Measurements from ENCODE around the gene COL9A3. TPM values are rescaled to one million over a fixed set of nuclear protein-coding genes. Genes with fewer than 3 reads are reported as not detected.
"Not testable (repeated sequence)": the region's sequence is repeated elsewhere in the genome, so short reads cannot be mapped to it uniquely, and the experiment has no call there.

COL9A3 gene
- total and polyA plus RNA-seq, 2 experiments from 2014 or later: 23.9 to 68.1 TPM

- Histone ChIP-seq H3K79me2 (no peaks in the 10 kb centered on the region), H3K4me3 (no peak overlapping the region), H2AFZ (no peak overlapping the region), H3K27me3 (no peaks in the 10 kb centered on the region), H3K4me1 (ENCODE audit: insufficient read depth) (no peaks in the 10 kb centered on the region), H3K27ac (no peak overlapping the region), H3K36me3 (replicated peaks; ENCODE audit: insufficient read depth, low read depth) (no peaks in the 10 kb centered on the region), H4K20me1 (ENCODE audit: insufficient read depth, poor library complexity, severe bottlenecking) (no peaks in the 10 kb centered on the region), H3K9me2 (replicated peaks; ENCODE audit: insufficient read depth) (no peaks in the 10 kb centered on the region), H3K9me3 (ENCODE audit: low read depth) (no peaks in the 10 kb centered on the region), H3K4me2 (no peak overlapping the region)
- WGBS (ENCODE audit: low lambda C conversion rate, missing lambda C conversion rate): 91% methylated on average over 10 of the region's 10 CpGs
- no peak for TF ChIP-seq CTCF (IDR thresholded peaks at IDR 0.05; ENCODE audit: poor library complexity)
- TF ChIP-seq EZH2phosphoT487 (IDR thresholded peaks at IDR 0.05; ENCODE audit: low read depth, severe bottlenecking, unreplicated experiment): no peak
- TF ChIP-seq EZH2 (IDR thresholded peaks at IDR 0.05; ENCODE audit: borderline replicate concordance): no peak
- DNase-seq (ENCODE audit: low spot score): no peak
These were observed 26.8 kb downstream of the COL9A3 start for GRCh38 chr20:62843656-62844055.

DNA sequence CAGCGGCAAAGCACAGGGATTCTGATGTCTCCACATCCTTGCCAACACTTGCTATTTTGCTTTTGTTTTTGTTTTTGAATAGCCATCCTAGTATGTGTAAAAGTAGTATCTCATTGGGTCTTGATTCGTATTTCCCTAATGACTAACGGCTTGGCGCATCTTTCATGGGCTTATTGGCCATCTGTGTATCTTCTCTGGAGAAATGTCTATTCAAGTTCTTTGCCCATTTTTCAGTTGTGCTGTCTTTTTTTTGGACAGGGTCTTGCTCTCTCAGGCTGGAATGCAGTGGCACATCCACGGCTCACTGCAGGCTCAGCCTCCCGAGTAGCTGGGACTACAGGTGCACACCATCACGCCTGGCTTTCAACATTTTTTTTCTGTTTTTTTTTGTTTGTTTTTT is 27.3 kb downstream of the COL9A3 start:
- no peaks in the 10 kb centered on the region for H4K20me1 ChIP-seq (ENCODE audit: insufficient read depth, poor library complexity, severe bottlenecking)
- no peaks in the 10 kb centered on the region for H3K9me3 ChIP-seq (ENCODE audit: low read depth)
- no peak for DNase-seq (ENCODE audit: low spot score)
- no peak overlapping the region for H3K4me3 ChIP-seq
- H3K4me1 ChIP-seq (ENCODE audit: insufficient read depth): no peaks in the 10 kb centered on the region
- H3K79me2 ChIP-seq: no peaks in the 10 kb centered on the region
- no peak overlapping the region for H3K4me2 ChIP-seq
- TF ChIP-seq EZH2phosphoT487 (IDR thresholded peaks at IDR 0.05; ENCODE audit: low read depth, severe bottlenecking, unreplicated experiment) (no peak), CTCF (IDR thresholded peaks at IDR 0.05; ENCODE audit: poor library complexity) (no peak), EZH2 (IDR thresholded peaks at IDR 0.05; ENCODE audit: borderline replicate concordance) (no peak)
- H3K27me3 ChIP-seq: no peaks in the 10 kb centered on the region
- no peak overlapping the region for H2AFZ ChIP-seq
- WGBS (ENCODE audit: low lambda C conversion rate, missing lambda C conversion rate): 96% methylated on average over 7 of the region's 7 CpGs
- no peak overlapping the region for H3K27ac ChIP-seq
- H3K36me3 ChIP-seq (replicated peaks; ENCODE audit: insufficient read depth, low read depth): no peaks in the 10 kb centered on the region
- H3K9me2 ChIP-seq (replicated peaks; ENCODE audit: insufficient read depth): no peaks in the 10 kb centered on the region

- no peak for TF ChIP-seq EZH2phosphoT487 (IDR thresholded peaks at IDR 0.05; ENCODE audit: low read depth, severe bottlenecking, unreplicated experiment)
These were observed 28.7 kb downstream of the COL9A3 start for GRCh38 chr20:62845416-62846160.

GRCh38 chr20:62846166-62846890 is 29.5 kb downstream of the COL9A3 start:
- Histone ChIP-seq H3K79me2 (no peaks in the 10 kb centered on the region), H4K20me1 (ENCODE audit: insufficient read depth, poor library complexity, severe bottlenecking) (no peaks in the 10 kb centered on the region), H3K27ac (no peak overlapping the region), H3K4me2 (no peak overlapping the region), H3K9me2 (replicated peaks; ENCODE audit: insufficient read depth) (no peaks in the 10 kb centered on the region), H2AFZ (no peak overlapping the region), H3K9me3 (ENCODE audit: low read depth) (no peaks in the 10 kb centered on the region), H3K36me3 (replicated peaks; ENCODE audit: insufficient read depth, low read depth) (no peaks in the 10 kb centered on the region), H3K4me3 (no peak overlapping the region), H3K4me1 (ENCODE audit: insufficient read depth) (no peaks in the 10 kb centered on the region), H3K27me3 (no peaks in the 10 kb centered on the region)
- DNase-seq (ENCODE audit: low spot score): no peak
- 94% methylated on average over 19 of the region's 19 CpGs for WGBS (ENCODE audit: low lambda C conversion rate, missing lambda C conversion rate)
- TF ChIP-seq EZH2phosphoT487 (IDR thresholded peaks at IDR 0.05; ENCODE audit: low read depth, severe bottlenecking, unreplicated experiment): no peak
- TF ChIP-seq EZH2 (IDR thresholded peaks at IDR 0.05; ENCODE audit: borderline replicate concordance): no peak
- TF ChIP-seq CTCF (IDR thresholded peaks at IDR 0.05; ENCODE audit: poor library complexity): no peak

More at GRCh38 chr20:62845416-62846160, 28.7 kb downstream of the COL9A3 start:
- no peaks in the 10 kb centered on the region for H3K79me2 ChIP-seq
- H3K4me1 ChIP-seq (ENCODE audit: insufficient read depth): no peaks in the 10 kb centered on the region
- H3K27ac ChIP-seq: no peak overlapping the region
- no peaks in the 10 kb centered on the region for H4K20me1 ChIP-seq (ENCODE audit: insufficient read depth, poor library complexity, severe bottlenecking)
- 91% methylated on average over 16 of the region's 16 CpGs for WGBS (ENCODE audit: low lambda C conversion rate, missing lambda C conversion rate)
- no peaks in the 10 kb centered on the region for H3K36me3 ChIP-seq (replicated peaks; ENCODE audit: insufficient read depth, low read depth)
- H2AFZ ChIP-seq: no peak overlapping the region
- H3K4me3 ChIP-seq: no peak overlapping the region
- no peaks in the 10 kb centered on the region for H3K9me3 ChIP-seq (ENCODE audit: low read depth)
- H3K27me3 ChIP-seq: no peaks in the 10 kb centered on the region
- no peaks in the 10 kb centered on the region for H3K9me2 ChIP-seq (replicated peaks; ENCODE audit: insufficient read depth)
- no peak overlapping the region for H3K4me2 ChIP-seq
- no peak for DNase-seq (ENCODE audit: low spot score)

DNA sequence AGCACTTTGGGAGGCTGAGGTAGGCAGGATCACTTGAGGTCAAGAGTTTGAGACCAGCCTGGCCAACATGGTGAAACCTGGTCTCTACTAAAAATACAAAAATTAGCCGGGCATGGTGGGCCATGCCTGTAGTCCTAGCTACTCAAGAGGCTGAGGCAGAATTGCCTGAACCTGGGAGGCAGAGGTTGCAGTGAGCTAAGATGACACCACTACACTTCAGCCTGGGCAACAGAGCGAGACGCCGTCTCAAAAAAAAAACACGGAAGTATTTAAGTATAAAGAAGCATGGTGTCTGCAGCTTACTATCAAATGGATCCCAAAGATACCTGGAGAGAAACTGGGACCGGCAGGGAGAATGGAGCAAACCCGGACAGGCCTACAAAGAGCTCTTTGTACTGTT is 32.1 kb downstream of the COL9A3 start:
- H3K9me3 ChIP-seq (ENCODE audit: low read depth); H3K79me2 ChIP-seq; H4K20me1 ChIP-seq (ENCODE audit: insufficient read depth, poor library complexity, severe bottlenecking); H3K4me1 ChIP-seq (ENCODE audit: insufficient read depth); H3K9me2 ChIP-seq (replicated peaks; ENCODE audit: insufficient read depth); H3K4me2 ChIP-seq; H3K27ac ChIP-seq; H3K4me3 ChIP-seq; H3K27me3 ChIP-seq; DNase-seq (ENCODE audit: low spot score); H3K36me3 ChIP-seq (replicated peaks; ENCODE audit: insufficient read depth, low read depth); H2AFZ ChIP-seq: not testable (repeated sequence)
- 97% methylated on average over 7 of the region's 7 CpGs for WGBS (ENCODE audit: low lambda C conversion rate, missing lambda C conversion rate)

All from hepatocyte (in vitro differentiated cells).